GM10847 (cell line): ENCODE measurements around the gene PTK6.

Source experiments
- POLR2A ChIP-seq: IDR thresholded peaks from 2 replicates; pipeline ENCODE4 v1.6.1; 2011; ENCODE audit not compliant: insufficient read length; ENCODE audit errors: extremely low read depth

The PTK6 gene

DNA sequence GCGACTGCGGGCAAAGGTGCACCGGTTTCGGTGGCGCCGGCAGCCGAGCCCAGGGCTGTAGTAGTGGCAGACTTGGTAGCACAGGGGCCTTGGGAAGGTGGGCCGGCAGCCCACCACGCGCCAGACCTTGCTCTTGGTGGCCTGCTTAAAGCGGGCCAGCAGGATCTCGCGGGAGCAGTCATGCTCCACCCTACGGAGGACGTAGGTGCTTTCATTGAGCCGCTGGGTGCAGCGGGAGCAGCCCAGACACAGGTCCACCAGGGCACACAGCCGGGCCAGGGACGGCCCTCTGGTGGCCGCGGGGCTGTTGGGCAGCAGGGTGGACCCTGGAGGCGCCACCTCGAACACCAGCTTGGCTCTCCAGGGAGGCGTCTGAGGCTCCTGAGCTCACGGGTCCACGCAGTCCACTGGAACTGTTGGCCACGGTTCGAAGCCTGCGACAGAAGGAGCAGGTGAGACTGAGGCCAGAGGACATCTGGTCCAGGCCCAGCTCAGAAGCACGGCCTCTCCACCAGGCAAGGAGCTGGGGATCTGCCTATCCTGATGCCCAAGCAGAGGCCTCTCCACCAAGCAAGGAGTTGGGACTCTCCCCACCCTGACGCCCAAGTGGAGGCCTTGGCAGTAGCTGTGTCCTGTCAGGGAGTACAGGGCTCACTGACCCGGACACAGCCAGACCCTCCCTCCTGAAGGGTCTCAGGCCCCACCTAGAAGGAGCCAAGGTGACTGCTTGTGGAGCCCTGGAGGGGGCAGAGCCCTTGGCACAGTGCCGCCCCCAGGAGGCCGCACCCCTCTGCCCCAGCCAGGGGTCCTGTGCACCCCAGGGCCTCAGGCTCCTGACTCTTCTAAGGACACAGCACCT, 35.8 kb upstream of the PTK6 start:
- no peak for TF ChIP-seq POLR2A

DNA sequence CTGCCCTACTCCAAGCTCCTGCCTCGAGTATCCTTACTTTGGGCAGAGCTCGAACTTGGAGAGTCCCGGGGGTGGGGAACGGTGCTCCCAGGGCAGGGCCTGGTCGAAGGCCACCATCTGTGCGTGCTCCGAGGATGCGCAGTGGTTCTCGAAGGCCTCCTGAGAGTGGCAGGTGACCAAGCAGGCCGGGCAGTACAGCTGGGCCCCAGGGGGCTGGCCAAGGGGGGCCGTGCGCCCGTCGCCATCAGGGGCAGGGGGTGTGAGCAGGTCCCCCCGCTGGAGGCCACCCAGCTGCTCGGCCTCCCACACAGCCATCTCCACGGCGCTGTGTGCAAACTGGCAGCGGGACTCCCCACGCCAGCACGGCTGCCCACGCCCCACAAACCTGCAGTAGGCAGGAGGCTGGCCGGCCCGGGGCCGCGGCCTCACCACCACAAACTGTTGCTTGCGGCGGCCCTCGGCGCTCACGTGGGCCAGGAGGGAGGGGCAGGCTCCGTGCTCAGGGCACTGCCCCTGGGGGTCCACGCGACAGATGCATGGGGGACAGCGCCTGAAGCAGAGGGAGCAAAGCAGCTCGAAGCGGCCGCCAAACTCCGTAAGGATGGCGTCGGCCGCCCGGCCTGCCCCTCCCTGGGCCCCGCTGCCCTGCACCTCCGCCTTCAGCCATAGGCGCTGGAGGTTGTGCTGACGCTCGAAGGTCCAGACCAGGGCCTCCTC, 35.1 kb upstream of the PTK6 start:
- no peak for TF ChIP-seq POLR2A

DNA sequence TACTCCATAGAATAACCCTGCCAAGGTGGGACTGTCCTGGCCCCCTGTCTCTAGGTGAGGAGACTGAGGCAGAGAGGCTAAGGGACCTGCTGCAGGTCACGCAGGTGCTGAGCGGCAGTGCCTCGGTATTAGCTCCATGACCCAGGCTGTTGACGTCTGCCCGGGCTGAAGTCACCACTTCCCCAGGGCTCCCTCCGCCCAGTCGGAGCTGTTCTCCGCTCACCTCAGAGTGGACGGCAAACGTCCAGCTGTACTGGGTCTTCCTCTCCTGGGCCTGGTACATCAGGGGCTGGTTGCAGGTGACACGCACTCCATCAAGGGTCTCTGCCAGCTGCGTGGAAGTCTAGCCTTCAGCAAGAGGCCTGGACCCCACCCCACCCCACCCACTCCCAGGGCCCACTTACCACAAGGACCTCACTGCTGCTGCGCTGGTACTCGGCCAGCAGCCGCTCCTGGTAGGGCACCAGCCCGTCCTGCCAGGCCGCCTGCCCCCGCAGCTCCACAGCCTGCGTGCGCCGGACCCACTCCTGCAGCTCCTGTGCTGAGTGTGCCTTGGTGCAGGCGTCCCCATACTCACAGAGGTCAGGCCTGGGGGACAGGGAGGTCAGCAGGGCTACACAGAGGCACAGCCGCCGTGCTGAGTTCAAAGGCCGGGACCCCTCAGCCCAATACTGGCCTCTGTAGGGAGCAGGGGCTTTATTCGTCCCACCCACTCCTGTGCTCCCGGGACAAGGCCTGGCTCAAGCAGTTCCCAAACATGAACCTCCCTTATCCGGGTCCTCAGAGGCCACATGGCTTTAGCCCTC, 33.3 kb upstream of the PTK6 start:
- TF ChIP-seq POLR2A: no peak

DNA sequence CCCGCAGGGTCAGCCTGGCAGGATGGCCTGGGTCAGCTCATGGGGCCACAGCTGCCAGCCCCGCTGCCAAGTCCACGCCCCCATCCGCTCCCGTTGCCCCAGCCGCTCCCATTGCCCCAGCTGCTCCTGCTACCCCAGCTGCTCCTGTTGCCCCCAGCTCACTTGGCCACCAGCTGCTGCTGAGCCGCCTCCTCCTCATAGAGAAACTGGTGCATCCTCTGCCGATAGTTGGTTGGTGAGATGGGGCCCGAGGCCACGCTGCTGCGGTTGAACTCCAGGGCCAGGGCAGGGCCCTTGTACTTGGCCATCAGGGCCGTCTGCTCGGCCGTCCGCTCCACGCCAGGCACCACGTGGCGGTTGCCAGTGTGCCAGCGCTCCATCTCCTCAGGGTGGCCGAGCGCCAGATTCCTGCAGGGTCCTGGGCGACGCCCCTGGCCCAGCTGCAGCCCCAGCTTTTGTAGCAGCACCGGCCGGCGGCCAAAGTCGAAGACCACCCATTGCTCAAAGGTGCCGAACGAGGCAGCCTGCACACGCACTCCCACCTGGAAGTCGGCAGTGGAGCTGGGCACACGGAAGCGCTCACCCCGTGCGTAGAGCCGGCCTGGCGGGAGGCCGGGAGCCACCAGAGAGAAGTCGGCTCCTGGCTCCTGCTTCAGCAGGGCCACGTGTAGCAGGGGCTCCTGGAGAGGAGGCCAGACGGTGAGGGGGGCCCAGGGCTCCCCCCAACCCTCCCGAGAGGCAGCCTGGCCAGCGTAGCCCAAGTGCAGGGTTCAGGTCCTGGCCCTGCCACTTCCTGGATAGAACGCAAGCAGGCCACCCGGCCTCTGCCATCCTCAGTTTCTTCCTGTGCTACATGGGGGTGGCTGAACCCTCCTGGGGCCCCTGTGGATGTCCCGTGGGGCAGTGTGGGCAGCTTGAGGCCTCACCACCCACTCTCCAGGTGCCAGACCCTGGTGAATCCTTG, 32.1 kb upstream of the PTK6 start:
- no peak for TF ChIP-seq POLR2A

DNA sequence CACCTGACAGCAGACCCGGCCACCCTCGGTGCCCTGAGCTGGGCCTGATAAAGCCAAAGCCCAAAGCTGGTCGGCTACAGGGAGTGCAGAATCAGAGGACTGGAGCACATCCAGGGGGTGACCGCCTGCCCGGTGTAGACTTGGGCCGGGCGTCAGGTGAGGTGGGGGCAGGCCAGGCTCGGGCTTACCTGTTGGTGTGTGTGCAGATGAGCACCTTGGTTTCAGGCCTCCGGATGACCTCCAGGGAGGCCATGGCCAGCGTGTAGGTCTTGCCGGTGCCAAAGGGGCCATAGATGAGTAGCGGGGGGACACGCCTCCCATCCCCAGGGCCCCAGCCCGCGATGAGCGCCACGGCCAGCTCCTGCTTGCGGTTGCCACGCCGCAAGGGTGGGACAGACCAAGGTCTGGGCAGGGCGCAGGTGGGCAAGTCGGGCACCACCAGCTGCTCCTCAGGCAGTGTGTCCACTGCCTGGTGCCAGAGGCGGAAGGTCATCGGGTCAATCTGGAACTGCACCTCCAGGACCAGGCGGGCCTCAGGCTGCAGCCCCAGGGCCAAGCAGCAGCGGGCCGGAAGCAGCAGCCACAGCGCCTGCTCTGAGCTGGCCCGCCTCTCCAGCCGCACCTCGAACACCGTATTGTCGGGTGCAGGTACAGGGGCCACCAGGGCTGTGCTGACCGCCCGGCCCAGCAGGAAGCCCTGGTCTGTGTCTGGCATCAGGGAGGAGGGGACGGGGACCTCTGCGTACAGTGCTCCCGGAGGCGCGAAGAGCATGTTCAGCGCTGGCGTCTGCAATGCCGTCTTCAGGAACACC, 31.2 kb upstream of the PTK6 start:
- TF ChIP-seq POLR2A: no peak

DNA sequence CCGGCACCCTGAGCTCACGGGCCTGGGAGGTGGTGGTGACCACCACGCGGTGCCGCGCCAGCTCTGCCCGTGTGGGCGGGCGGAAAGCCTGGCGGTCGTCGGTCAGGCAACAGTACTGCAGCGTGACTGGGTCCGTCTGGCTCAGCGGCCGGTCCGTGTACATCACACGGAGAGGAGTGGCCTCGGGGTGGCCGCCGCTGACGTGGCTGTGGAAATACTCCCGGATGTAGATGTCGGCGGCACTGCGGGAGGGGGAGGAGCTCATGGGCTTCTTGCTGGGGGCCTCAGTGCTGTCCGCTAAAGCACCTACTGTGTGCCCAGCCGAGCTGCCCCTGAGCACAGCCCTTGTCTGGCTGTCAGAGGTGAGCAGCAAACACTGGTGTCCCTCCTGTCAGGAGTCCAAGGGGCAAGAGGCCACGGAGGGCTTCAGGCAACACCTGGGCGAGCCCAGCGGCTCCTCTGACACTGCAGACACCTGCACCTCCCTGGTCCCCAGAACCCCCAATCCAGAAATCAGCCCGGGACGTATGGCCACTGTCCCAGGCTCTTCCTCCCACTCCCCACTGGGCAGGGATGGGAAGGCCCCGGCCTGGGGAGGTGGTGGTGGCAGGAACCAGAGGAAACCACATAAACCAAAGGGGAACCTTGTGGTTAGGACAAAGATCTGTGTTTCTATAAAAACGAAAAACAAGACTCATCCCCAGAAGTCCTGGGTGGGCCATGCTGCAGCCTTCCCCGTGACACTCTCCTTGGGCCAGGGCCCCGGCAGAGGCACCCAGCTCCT, 30.4 kb upstream of the PTK6 start:
- TF ChIP-seq POLR2A: no peak

DNA sequence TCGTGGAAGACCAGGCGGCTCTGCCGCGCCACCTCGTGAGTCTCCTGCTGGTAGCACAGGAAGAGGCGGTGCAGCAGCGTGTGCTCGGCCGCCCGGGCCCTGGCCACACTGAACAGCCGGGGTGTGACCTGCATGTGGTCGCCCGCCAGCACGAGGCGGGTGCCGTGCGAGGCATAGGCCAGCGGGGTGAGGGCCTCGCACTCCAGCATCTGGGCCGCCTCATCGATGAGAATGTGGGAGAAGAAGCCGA, 29.9 kb upstream of the PTK6 start:
- TF ChIP-seq POLR2A: no peak

DNA sequence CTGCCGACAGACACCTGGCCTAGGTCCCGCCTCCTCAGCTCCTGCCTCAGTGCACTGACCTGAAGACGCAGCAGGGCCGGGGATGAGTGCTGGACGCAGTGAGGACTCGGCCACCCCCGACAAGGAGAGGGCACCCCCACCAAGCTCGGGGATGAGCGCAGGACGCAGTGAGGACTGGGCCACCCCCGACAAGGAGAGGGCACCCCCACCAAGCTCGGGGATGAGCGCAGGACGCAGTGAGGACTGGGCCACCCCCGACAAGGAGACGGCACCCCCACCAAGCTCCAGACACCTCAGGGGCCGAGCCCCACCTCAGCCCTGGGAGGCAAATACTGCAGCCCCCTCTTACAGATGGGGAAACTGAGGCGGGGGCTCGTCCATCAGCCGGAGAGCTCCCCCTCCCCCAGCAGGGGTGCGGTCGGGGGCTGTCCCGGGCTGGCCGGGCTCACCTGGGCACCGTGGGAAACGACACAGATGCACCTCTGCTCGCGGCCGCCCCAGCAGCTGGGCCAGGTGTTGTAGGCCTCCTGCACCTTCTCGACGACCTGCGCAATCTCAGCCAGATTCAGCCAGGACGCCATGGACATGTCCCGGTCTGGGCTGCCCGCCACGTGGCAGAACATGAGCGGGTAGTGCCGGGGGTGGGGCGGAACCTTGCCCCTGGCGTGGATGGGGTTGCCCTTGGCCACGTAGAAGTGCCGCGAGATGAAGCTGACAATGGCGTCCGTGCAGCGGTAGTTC, 29.4 kb upstream of the PTK6 start:
- no peak for TF ChIP-seq POLR2A

DNA sequence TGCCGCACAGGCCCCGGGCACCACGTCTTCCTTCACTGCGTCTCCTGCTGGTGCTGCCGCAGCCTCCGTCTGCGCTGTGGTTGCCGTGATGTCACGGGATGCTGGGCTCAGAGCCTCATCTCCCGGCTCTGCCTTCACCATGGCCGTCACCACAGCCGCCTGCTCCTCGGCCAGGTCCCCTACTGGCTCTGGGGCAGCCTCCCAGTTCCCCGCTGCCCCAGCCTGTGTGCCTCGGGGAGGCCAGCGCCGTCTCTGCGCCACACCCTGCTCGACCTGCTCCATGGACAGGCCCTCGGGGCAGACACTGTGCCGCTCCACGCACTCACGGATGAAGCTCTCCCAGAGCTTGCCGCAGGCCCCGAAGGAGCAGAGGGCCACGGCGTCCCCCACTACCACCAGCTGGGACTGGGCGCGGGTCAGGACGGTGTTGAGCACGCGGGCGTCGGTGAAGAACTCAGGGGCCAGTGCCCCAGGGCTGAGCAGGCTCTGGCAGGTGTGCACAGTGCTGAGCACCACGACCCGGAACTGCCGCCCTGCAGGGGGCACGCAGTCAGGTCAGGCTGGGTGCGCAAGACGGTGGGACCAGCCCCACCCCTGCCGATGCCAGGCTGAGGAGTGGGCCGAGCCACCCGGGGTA, 28.6 kb upstream of the PTK6 start:
- TF ChIP-seq POLR2A: no peak

DNA sequence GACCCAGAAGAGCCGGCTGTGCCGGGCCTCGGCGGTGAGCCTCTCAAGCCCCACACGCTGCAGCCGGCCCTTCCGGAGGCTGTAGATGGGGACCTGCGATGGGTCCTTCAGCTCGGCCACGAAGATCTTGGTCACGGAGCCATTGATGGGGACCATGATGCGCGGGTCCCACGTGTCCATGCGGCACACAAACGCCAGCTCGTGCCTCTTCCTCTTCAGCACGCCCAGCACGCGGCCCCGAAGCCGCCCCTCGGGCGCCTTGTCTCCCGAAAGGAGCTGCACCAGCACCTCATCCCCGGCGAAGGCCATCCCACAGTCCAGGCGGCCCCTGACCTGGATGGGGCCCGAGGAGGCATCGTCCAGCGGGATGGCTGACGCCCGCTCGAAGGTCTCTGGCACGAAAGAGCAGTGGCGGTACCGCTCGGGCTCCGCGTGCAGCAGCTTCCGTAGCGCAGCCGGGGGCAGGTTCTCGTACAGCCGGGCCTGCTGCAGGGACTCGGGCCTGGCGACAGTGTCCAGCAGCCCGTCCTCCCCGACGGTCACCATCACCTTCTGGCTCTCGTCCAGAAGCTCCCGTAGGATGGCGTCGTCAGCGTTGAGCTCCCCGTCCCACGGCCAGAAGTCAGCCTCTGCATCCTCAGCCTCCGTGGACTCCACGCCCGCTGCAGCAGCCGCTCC, 28.0 kb upstream of the PTK6 start:
- TF ChIP-seq POLR2A: no peak

DNA sequence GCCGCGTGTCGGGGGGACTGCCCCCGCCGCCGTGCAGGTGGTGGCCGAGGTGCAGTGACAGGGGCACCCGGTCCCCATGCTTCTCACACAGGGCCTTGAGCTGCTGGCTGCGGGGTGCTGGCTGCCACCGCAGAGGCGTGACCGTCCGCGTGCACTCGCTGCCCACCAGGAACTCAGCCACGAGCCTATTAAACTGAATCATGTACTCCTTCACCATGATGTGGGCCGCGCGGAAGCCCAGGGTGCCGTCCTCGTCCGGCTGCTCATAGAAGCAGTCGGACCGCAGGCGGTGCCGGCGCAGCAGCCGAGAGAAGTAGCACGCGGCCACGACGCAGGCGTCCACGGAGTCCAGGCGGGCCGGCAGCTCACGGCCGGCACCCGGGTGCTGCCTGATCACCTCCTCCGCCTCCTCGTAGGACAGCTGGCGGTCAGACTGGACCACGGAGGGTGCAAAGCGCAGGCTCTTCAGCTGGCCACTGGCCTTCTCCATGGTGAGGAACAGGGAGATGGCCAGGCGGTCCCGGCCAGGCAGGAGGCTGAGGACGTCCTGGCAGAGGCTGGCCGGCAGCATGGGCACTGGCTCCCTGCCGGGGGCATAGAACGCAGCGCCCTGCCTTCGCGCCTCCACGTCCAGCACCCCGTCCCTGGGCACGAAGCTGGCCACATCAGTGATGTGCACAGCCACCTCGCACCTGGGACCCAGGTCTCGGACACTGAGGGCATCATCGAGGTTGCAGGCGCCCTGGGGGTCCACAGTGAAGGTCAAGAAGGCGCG, 27.0 kb upstream of the PTK6 start:
- no peak for TF ChIP-seq POLR2A
